ENCODE measurements around the gene ZNF213. TPM values are rescaled to one million over a fixed set of nuclear protein-coding genes. Genes with fewer than 3 reads are reported as not detected.

ZNF213 gene
- total RNA-seq, 1 experiment from 2014 or later, result 12.3 TPM

DNA sequence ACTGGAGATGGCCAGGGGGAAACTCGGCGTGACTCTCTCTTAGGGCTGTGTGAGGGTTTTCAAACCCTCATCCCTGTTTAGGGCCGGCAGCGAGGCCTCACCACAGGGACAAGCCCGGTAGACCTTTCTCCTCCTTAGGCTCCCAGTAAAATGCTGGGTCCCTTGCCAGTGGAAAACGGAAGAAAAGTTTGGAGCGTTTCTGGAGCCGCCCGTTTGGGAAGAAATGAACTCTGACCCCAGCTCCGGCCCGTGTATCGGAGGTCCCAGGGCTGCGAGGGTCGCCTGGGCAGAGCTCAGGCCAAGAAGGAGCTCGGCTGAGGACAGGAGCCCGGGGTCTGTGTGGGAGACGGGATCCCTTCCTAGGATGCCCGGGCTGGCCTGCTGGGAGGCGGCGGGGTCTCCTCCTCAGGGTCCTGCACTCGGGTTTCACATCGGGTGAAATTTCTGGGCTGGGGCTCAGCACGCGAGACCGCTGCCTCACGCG, 23.2 kb downstream of the ZNF213 start:
- CTCF ChIA-PET, result interaction anchor here (0.7 to 0.8 kb wide), 3 partner anchors 14 to 300 kb away, joined by 4 to 16 read pairs (median 8); no protein-coding TSS in a partner anchor
- DNase-seq (ENCODE audit: low read depth, low spot score) (no peak), ATAC-seq (peak; percentile 2; the same call in 1 of the 2 replicates)
- Histone ChIP-seq H3K27me3 (ENCODE audit: control insufficient read depth, insufficient read depth, low read length) (no peaks in the 10 kb centered on the region), H3K27ac (ENCODE audit: low read length) (peak overlapping the region; percentile 79), H3K4me3 (ENCODE audit: low read depth in 2 of 2, low read length in 2 of 2) (peak overlapping the region; percentile 76 to 84), H3K36me3 (ENCODE audit: control insufficient read depth, insufficient read depth, low read length) (no peaks in the 10 kb centered on the region), H3K4me1 (ENCODE audit: control insufficient read depth, insufficient read depth, low read length) (peaks cover 3% of the 10 kb centered on the region; the same call in 1 of the 2 replicates), H3K9me3 (ENCODE audit: control insufficient read depth, insufficient read depth, low read depth, low read length) (no peaks in the 10 kb centered on the region)
- no TSS peak for BruUV-seq (replicated peaks)
- TF ChIP-seq, protein P1, sequence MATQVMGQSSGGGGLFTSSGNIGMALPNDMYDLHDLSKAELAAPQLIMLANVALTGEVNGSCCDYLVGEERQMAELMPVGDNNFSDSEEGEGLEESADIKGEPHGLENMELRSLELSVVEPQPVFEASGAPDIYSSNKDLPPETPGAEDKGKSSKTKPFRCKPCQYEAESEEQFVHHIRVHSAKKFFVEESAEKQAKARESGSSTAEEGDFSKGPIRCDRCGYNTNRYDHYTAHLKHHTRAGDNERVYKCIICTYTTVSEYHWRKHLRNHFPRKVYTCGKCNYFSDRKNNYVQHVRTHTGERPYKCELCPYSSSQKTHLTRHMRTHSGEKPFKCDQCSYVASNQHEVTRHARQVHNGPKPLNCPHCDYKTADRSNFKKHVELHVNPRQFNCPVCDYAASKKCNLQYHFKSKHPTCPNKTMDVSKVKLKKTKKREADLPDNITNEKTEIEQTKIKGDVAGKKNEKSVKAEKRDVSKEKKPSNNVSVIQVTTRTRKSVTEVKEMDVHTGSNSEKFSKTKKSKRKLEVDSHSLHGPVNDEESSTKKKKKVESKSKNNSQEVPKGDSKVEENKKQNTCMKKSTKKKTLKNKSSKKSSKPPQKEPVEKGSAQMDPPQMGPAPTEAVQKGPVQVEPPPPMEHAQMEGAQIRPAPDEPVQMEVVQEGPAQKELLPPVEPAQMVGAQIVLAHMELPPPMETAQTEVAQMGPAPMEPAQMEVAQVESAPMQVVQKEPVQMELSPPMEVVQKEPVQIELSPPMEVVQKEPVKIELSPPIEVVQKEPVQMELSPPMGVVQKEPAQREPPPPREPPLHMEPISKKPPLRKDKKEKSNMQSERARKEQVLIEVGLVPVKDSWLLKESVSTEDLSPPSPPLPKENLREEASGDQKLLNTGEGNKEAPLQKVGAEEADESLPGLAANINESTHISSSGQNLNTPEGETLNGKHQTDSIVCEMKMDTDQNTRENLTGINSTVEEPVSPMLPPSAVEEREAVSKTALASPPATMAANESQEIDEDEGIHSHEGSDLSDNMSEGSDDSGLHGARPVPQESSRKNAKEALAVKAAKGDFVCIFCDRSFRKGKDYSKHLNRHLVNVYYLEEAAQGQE (IDR thresholded peaks at IDR 0.05; ENCODE audit: insufficient read depth in 1 of 2, low read depth in 2 of 2, low read length in 1 of 2), result no peak
- TF ChIP-seq TCF7L2 (IDR thresholded peaks at IDR 0.05; ENCODE audit: low read depth, low read length) (no peak), SIN3A (IDR thresholded peaks at IDR 0.05; ENCODE audit: borderline replicate concordance, insufficient read depth, low read depth, low read length) (no peak), POLR2AphosphoS5 (IDR thresholded peaks at IDR 0.05; ENCODE audit: low read depth, low read length) (no peak)
- TF ChIP-seq, protein P2, sequence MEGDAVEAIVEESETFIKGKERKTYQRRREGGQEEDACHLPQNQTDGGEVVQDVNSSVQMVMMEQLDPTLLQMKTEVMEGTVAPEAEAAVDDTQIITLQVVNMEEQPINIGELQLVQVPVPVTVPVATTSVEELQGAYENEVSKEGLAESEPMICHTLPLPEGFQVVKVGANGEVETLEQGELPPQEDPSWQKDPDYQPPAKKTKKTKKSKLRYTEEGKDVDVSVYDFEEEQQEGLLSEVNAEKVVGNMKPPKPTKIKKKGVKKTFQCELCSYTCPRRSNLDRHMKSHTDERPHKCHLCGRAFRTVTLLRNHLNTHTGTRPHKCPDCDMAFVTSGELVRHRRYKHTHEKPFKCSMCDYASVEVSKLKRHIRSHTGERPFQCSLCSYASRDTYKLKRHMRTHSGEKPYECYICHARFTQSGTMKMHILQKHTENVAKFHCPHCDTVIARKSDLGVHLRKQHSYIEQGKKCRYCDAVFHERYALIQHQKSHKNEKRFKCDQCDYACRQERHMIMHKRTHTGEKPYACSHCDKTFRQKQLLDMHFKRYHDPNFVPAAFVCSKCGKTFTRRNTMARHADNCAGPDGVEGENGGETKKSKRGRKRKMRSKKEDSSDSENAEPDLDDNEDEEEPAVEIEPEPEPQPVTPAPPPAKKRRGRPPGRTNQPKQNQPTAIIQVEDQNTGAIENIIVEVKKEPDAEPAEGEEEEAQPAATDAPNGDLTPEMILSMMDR (IDR thresholded peaks at IDR 0.05), result no peak
- in situ Hi-C loops (cut with HindIII; ENCODE audit: low pct_unique_long_range_greater_than_20kb, low sequenced_read_pairs) (no loop called here), intact Hi-C loops (cut with micrococcal nuclease; ENCODE audit: unreplicated experiment) (no loop called here)
- POLR2A ChIA-PET, result interaction anchor here (0.6 kb wide), 1 partner anchor 38 kb away, joined by 3 read pairs; no protein-coding TSS in a partner anchor

DNA sequence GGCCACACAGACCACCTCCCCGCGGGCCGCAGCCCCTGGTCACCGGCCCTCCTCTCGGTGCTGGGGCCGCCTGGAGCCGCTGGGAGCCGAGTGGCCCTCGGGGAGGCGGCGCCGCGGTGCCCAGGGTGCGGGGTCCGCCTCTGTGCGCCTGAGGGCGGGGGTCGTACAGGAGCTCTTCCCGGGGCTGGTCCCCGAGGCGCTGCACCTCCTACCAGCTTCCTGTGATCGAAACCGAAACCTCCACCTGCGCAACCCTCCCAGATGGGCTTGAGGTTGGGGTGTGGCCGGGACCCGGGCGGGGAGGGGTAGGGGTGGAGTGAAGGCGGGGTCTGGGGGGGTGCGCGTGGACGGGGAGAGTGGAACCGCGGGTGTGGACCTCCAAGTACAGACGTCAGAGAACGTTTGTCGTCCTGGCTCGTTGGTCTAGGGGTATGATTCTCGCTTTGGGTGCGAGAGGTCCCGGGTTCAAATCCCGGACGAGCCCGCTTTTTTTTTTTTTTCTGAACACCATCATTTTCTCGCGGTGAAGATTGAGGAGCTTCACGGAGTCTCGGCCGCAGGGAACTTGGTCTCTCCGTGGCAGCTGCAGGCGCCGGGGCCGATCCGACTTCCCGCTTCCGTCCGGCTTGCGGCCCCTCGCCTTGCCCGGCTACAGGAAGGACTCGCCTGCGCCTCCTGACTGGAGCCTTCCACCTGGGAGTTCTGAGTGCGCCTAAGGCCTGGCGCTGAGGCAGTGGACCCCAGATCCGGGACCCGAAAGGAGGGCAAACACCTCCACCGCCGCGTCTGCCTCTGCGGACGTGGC, 23.9 kb downstream of the ZNF213 start:
- peak overlapping the region; percentile 85 for H3K27ac ChIP-seq (ENCODE audit: low read length)
- H3K4me1 ChIP-seq (ENCODE audit: control insufficient read depth, insufficient read depth, low read length), result peaks cover 9% of the 10 kb centered on the region
- H3K4me3 ChIP-seq (ENCODE audit: low read depth in 2 of 2, low read length in 2 of 2), result peak overlapping the region; percentile 76 to 84
- CTCF ChIA-PET, result interaction anchor here (0.6 to 0.8 kb wide), 8 partner anchors 13 to 299 kb away, joined by 3 to 16 read pairs (median 4); no protein-coding TSS in a partner anchor
- peak; percentile 65 for ATAC-seq
- DNase-seq (ENCODE audit: low read depth, low spot score), result no peak
- POLR2A ChIA-PET, result interaction anchor here (0.5 to 0.8 kb wide), 6 partner anchors 13 to 106 kb away, joined by 3 to 9 read pairs (median 6); partner anchors contain the start of gene ZNF213
- no peaks in the 10 kb centered on the region for H3K27me3 ChIP-seq (ENCODE audit: control insufficient read depth, insufficient read depth, low read length)
- TF ChIP-seq SIN3A (IDR thresholded peaks at IDR 0.05; ENCODE audit: borderline replicate concordance, insufficient read depth, low read depth, low read length) (peak; percentile 73; the same call in 1 of the 2 replicates), POLR2AphosphoS5 (IDR thresholded peaks at IDR 0.05; ENCODE audit: low read depth, low read length) (peak; percentile 82), TCF7L2 (IDR thresholded peaks at IDR 0.05; ENCODE audit: low read depth, low read length) (no peak)
- TF ChIP-seq, protein P2 (IDR thresholded peaks at IDR 0.05), result no peak
- TF ChIP-seq, protein P1 (IDR thresholded peaks at IDR 0.05; ENCODE audit: insufficient read depth in 1 of 2, low read depth in 2 of 2, low read length in 1 of 2), result peak in 1 of 2 experiments; percentile 41; a peak in 1 of 4 replicates
- intact Hi-C loops (cut with micrococcal nuclease; ENCODE audit: unreplicated experiment), result no loop called here
- in situ Hi-C loops (cut with HindIII; ENCODE audit: low pct_unique_long_range_greater_than_20kb, low sequenced_read_pairs), result no loop called here
- no peaks in the 10 kb centered on the region for H3K36me3 ChIP-seq (ENCODE audit: control insufficient read depth, insufficient read depth, low read length)
- no TSS peak for BruUV-seq (replicated peaks)
- H3K9me3 ChIP-seq (ENCODE audit: control insufficient read depth, insufficient read depth, low read depth, low read length), result no peaks in the 10 kb centered on the region

Measured in Panc1 (cell line).